Ascending aorta (tissue), 2 donors: ENCODE data around the gene ANLN. TPM values are rescaled to one million over a fixed set of nuclear protein-coding genes. Genes with fewer than 3 reads are reported as not detected.

Source experiments
- DNase-seq, 2 donors: peaks; one replicate each; pipeline ENCODE4 v3.0.0-alpha.2; 2019; ENCODE audit warnings: low spot score in 2 of 2
- H3K27ac ChIP-seq, 2 donors: fragments of 200-600 bp; sonication (generic); one replicate each; pipeline ENCODE4 v1.5.1; 2016 to 2017; ENCODE audit warnings: mild to moderate bottlenecking in 1 of 2
- H3K27me3 ChIP-seq: fragments of 200-600 bp; sonication (generic); one replicate; pipeline ENCODE4 v1.5.1; 2017
- H3K36me3 ChIP-seq, 2 donors: fragments of 200-600 bp; sonication (generic); one replicate each; pipeline ENCODE4 v1.5.1; 2016
- H3K4me1 ChIP-seq, 2 donors: fragments of 200-600 bp; sonication (generic); one replicate each; pipeline ENCODE4 v1.5.1; 2016 to 2017; ENCODE audit warnings: mild to moderate bottlenecking in 1 of 2
- H3K4me3 ChIP-seq, 2 donors: fragments of 200-600 bp; sonication (generic); one replicate each; pipeline ENCODE4 v1.5.1; 2016 to 2017; ENCODE audit warnings: mild to moderate bottlenecking in 1 of 2
- H3K9me3 ChIP-seq, 2 donors: fragments of 200-600 bp; sonication (generic); one replicate each; pipeline ENCODE4 v1.5.1; 2016
- CTCF ChIP-seq, 3 experiments: fragments of 200-600 bp in 2 of 3; fragments of 450-650 bp in 1 of 3; sonication (generic) in 2 of 3; IDR thresholded peaks; one replicate each; pipeline ENCODE4 v1.5.1; 2016 to 2019; ENCODE audit warnings: antibody characterized with exemption in 3 of 3, mild to moderate bottlenecking in 1 of 3, moderate library complexity in 1 of 3
- intact Hi-C: fragments of 100-400 bp; cut with DNase I; formaldehyde crosslinking; loops from one replicate; pipeline ENCODE4 v1.15.1; 2023
- total RNA-seq: library from RNA; depleted of rRNA; stranded (reverse); fragments of >200 nt; gene quantifications from one replicate; pipeline ENCODE4 v1.1.0, GENCODE V29; 2016

The ANLN gene
- total RNA-seq, 1 donor from 2014 or later = 1.8 TPM

GRCh38 chr7:36348256-36348655 lies 41.4 kb upstream of the ANLN start:
- TF ChIP-seq CTCF (IDR thresholded peaks at IDR 0.05) = no peak
- DNase-seq = no peak
- H3K4me3 ChIP-seq = no peak overlapping the region
- H3K36me3 ChIP-seq = no peaks in the 10 kb centered on the region
- H3K9me3 ChIP-seq = no peaks in the 10 kb centered on the region
- no peak overlapping the region for H3K27ac ChIP-seq
- H3K27me3 ChIP-seq = no peaks in the 10 kb centered on the region
- intact Hi-C loops = no loop called here
- no peaks in the 10 kb centered on the region for H3K4me1 ChIP-seq

- no peaks in the 10 kb centered on the region for H3K4me1 ChIP-seq
- intact Hi-C loops = no loop called here
- no peaks in the 10 kb centered on the region for H3K9me3 ChIP-seq
- DNase-seq = no peak
- H3K27me3 ChIP-seq = no peaks in the 10 kb centered on the region
- TF ChIP-seq CTCF (IDR thresholded peaks at IDR 0.05) = no peak
- H3K4me3 ChIP-seq = no peak overlapping the region
- H3K27ac ChIP-seq = no peak overlapping the region
- H3K36me3 ChIP-seq = no peaks in the 10 kb centered on the region
Measured at GRCh38 chr7:36348771-36349170, 40.9 kb upstream of the ANLN start.

- Histone ChIP-seq H3K9me3 (no peaks in the 10 kb centered on the region), H3K27ac (no peak overlapping the region), H3K36me3 (no peaks in the 10 kb centered on the region), H3K4me3 (no peak overlapping the region), H3K4me1 (no peaks in the 10 kb centered on the region), H3K27me3 (no peaks in the 10 kb centered on the region)
- intact Hi-C loops = no loop called here
- no peak for DNase-seq
- no peak for TF ChIP-seq CTCF (IDR thresholded peaks at IDR 0.05)
Measured at GRCh38 chr7:36349626-36350025, 40.0 kb upstream of the ANLN start.

- Histone ChIP-seq H3K4me3 (no peak overlapping the region), H3K36me3 (no peaks in the 10 kb centered on the region), H3K27me3 (no peaks in the 10 kb centered on the region), H3K4me1 (no peaks in the 10 kb centered on the region), H3K9me3 (no peaks in the 10 kb centered on the region), H3K27ac (no peak overlapping the region)
- no peak for TF ChIP-seq CTCF (IDR thresholded peaks at IDR 0.05)
- no peak for DNase-seq
- intact Hi-C loops = no loop called here
Measured at GRCh38 chr7:36355490-36355889, 34.2 kb upstream of the ANLN start.

GRCh38 chr7:36357054-36357453 lies 32.6 kb upstream of the ANLN start:
- H3K4me3 ChIP-seq = no peak overlapping the region
- no peaks in the 10 kb centered on the region for H3K36me3 ChIP-seq
- intact Hi-C loops = no loop called here
- TF ChIP-seq CTCF (IDR thresholded peaks at IDR 0.05) = no peak
- no peak overlapping the region for H3K27ac ChIP-seq
- H3K27me3 ChIP-seq = no peaks in the 10 kb centered on the region
- no peak for DNase-seq
- no peaks in the 10 kb centered on the region for H3K9me3 ChIP-seq
- H3K4me1 ChIP-seq = no peaks in the 10 kb centered on the region

GRCh38 chr7:36358589-36358988 lies 31.1 kb upstream of the ANLN start:
- Histone ChIP-seq H3K4me1 (no peaks in the 10 kb centered on the region), H3K36me3 (no peaks in the 10 kb centered on the region), H3K27ac (no peak overlapping the region), H3K27me3 (no peaks in the 10 kb centered on the region), H3K9me3 (no peaks in the 10 kb centered on the region), H3K4me3 (no peak overlapping the region)
- no peak for TF ChIP-seq CTCF (IDR thresholded peaks at IDR 0.05)
- intact Hi-C loops = no loop called here
- DNase-seq = no peak
